H9 (cell line): ENCODE data around the gene AMBRA1. TPM values are rescaled to one million over a fixed set of nuclear protein-coding genes. Genes with fewer than 3 reads are reported as not detected.

Experiments
- DNase-seq: peaks from one replicate; pipeline ENCODE4 v3.0.0-alpha.2; 2017
- H2AFZ ChIP-seq: one replicate; pipeline ENCODE4 v1.6.1; 2013; ENCODE audit warnings: mild to moderate bottlenecking, low read length, control low read depth, moderate library complexity
- H2AK5ac ChIP-seq: 2 replicates; pipeline ENCODE4 v1.6.1; 2013; ENCODE audit warnings: low read length, control low read depth, mixed read lengths; ENCODE audit not compliant: insufficient read length
- H2BK120ac ChIP-seq: one replicate; pipeline ENCODE4 v1.6.1; 2013; ENCODE audit warnings: low read depth, mild to moderate bottlenecking, low read length, control low read depth, inconsistent platforms; ENCODE audit not compliant: poor library complexity, severe bottlenecking
- H2BK12ac ChIP-seq: 2 replicates; pipeline ENCODE4 v1.6.1; 2013; ENCODE audit warnings: low read length, control low read depth, mixed read lengths, low read depth; ENCODE audit not compliant: insufficient read length
- H2BK15ac ChIP-seq: 2 replicates; pipeline ENCODE4 v1.6.1; 2013; ENCODE audit warnings: low read depth, low read length, control low read depth
- H2BK20ac ChIP-seq: one replicate; pipeline ENCODE4 v1.6.1; 2013; ENCODE audit warnings: low read depth, mild to moderate bottlenecking, low read length, control low read depth, inconsistent platforms; ENCODE audit not compliant: poor library complexity, severe bottlenecking
- H2BK5ac ChIP-seq: 2 replicates; pipeline ENCODE4 v1.6.1; 2013; ENCODE audit warnings: low read length, control low read depth, mixed read lengths; ENCODE audit not compliant: insufficient read length
- H3K14ac ChIP-seq: 2 replicates; pipeline ENCODE4 v1.6.1; 2013; ENCODE audit warnings: low read length, control low read depth; ENCODE audit not compliant: insufficient read depth
- H3K18ac ChIP-seq: 2 replicates; pipeline ENCODE4 v1.6.1; 2013; ENCODE audit warnings: low read depth, mild to moderate bottlenecking, mixed read lengths, low read length, control low read depth; ENCODE audit not compliant: insufficient read length
- H3K23ac ChIP-seq: 2 replicates; pipeline ENCODE4 v1.6.1; 2013; ENCODE audit warnings: low read length, control low read depth, mixed read lengths, low read depth; ENCODE audit not compliant: insufficient read length
- H3K23me2 ChIP-seq: 2 replicates; pipeline ENCODE4 v1.6.1; 2013; ENCODE audit warnings: low read depth, mild to moderate bottlenecking, mixed read lengths, low read length, control low read depth; ENCODE audit not compliant: insufficient read length, poor library complexity, severe bottlenecking
- H3K27ac ChIP-seq: 2 replicates; pipeline ENCODE4 v1.5.1; 2013; ENCODE audit warnings: low read length, control low read depth, mixed read lengths, low read depth; ENCODE audit not compliant: insufficient read length
- H3K27me3 ChIP-seq: 2 replicates; pipeline ENCODE4 v1.6.1; 2013; ENCODE audit warnings: low read length, control low read depth, inconsistent platforms; ENCODE audit not compliant: insufficient read depth
- H3K4ac ChIP-seq: 2 replicates; pipeline ENCODE4 v1.6.1; 2013; ENCODE audit warnings: low read depth, mild to moderate bottlenecking, control low read depth, inconsistent platforms, low read length, moderate library complexity
- H3K4me1 ChIP-seq: 2 replicates; pipeline ENCODE4 v1.6.1; 2013; ENCODE audit warnings: low read length, control low read depth, inconsistent platforms; ENCODE audit not compliant: insufficient read depth
- H3K4me2 ChIP-seq: 2 replicates; pipeline ENCODE4 v1.6.1; 2013; ENCODE audit warnings: low read length, control low read depth, mixed read lengths; ENCODE audit not compliant: insufficient read length, insufficient read depth
- H3K56ac ChIP-seq: 2 replicates; pipeline ENCODE4 v1.6.1; 2013; ENCODE audit warnings: low read depth, mild to moderate bottlenecking, mixed read lengths, low read length, control low read depth; ENCODE audit not compliant: insufficient read length
- H3K79me1 ChIP-seq: 2 replicates; pipeline ENCODE4 v1.6.1; 2013; ENCODE audit warnings: low read depth, mild to moderate bottlenecking, moderate library complexity, low read length, control low read depth, inconsistent platforms; ENCODE audit not compliant: insufficient read depth, poor library complexity, severe bottlenecking
- H3K79me2 ChIP-seq: 2 replicates; pipeline ENCODE4 v1.6.1; 2013; ENCODE audit warnings: low read length, control low read depth, inconsistent platforms; ENCODE audit not compliant: insufficient read depth
- H3K9ac ChIP-seq: 2 replicates; pipeline ENCODE4 v1.6.1; 2013; ENCODE audit warnings: low read length, control low read depth, mixed read lengths; ENCODE audit not compliant: insufficient read length; ENCODE audit errors: extremely low read depth
- H3K9me3 ChIP-seq: one replicate; pipeline ENCODE4 v1.6.1; 2013; ENCODE audit warnings: low read depth, low read length, inconsistent platforms; ENCODE audit not compliant: control insufficient read depth
- H3T11ph ChIP-seq: one replicate; pipeline ENCODE4 v1.6.1; 2013; ENCODE audit warnings: mild to moderate bottlenecking, low read length, control low read depth, inconsistent platforms
- H4K20me1 ChIP-seq: one replicate; pipeline ENCODE4 v1.6.1; 2013; ENCODE audit not compliant: control insufficient read depth, insufficient read length, insufficient read depth
- H4K5ac ChIP-seq: 2 replicates; pipeline ENCODE4 v1.6.1; 2013; ENCODE audit warnings: low read depth, mild to moderate bottlenecking, mixed read lengths, low read length, control low read depth; ENCODE audit not compliant: insufficient read length
- H4K8ac ChIP-seq: replicated peaks from 2 replicates; pipeline ENCODE4 v1.6.1; 2013; ENCODE audit warnings: low read length, control low read depth, mixed read lengths, low read depth; ENCODE audit not compliant: insufficient read length
- H4K91ac ChIP-seq: 2 replicates; pipeline ENCODE4 v1.6.1; 2013; ENCODE audit warnings: low read depth, mild to moderate bottlenecking, moderate library complexity, mixed read lengths, low read length, control low read depth; ENCODE audit not compliant: insufficient read length
- H3K27ac Mint-ChIP-seq, 3 experiments: 2 replicates in 2 of 3; 3 replicates in 1 of 3; pipeline ENCODE4 v1.8.0; 2020 to 2021; ENCODE audit warnings: mixed read lengths in 3 of 3, mild to moderate bottlenecking in 1 of 3, moderate library complexity in 1 of 3
- H3K27me3 Mint-ChIP-seq: 2 replicates; pipeline ENCODE4 v1.8.0; 2021; ENCODE audit warnings: low read depth, mild to moderate bottlenecking, moderate library complexity, mixed read lengths
- H3K36me3 Mint-ChIP-seq, 3 experiments: 2 replicates in 2 of 3; 3 replicates in 1 of 3; pipeline ENCODE4 v1.8.0; 2020 to 2021; ENCODE audit warnings: low read depth in 3 of 3, mixed read lengths in 3 of 3; ENCODE audit not compliant: insufficient read depth in 1 of 3
- H3K4me1 Mint-ChIP-seq, 2 experiments: 2 replicates each; pipeline ENCODE4 v1.8.0; 2020; ENCODE audit warnings: mixed read lengths in 2 of 2
- H3K4me3 Mint-ChIP-seq, 2 experiments: 2 replicates in 1 of 2; 3 replicates in 1 of 2; pipeline ENCODE4 v1.8.0; 2020 to 2021; ENCODE audit warnings: mild to moderate bottlenecking in 2 of 2, mixed read lengths in 2 of 2, moderate library complexity in 1 of 2
- H3K9me3 Mint-ChIP-seq, 2 experiments: 2 replicates in 1 of 2; 3 replicates in 1 of 2; pipeline ENCODE4 v1.8.0; 2020; ENCODE audit warnings: mild to moderate bottlenecking in 2 of 2, mixed read lengths in 2 of 2, moderate library complexity in 1 of 2
- CTCF ChIP-seq: fragments of 200-600 bp; sonication (generic); conservative IDR thresholded peaks from 3 replicates; pipeline ENCODE4 v1.8.0; 2021; ENCODE audit warnings: antibody characterized with exemption, mild to moderate bottlenecking
- WGBS: extraction: QIAGEN DNeasy Blood & Tissue Kit; methylation state at CpG from one replicate; pipeline ENCODE4 v1.1.7; 2013; ENCODE audit warnings: missing lambda C conversion rate, low lambda C conversion rate, mixed read lengths; ENCODE audit not compliant: insufficient read length; ENCODE audit errors: extremely low coverage; 5-methylcytosine and 5-hydroxymethylcytosine counted together
- total RNA-seq: library from RNA; stranded (reverse); gene quantifications from 2 replicates; pipeline ENCODE4 v1.2.1, GENCODE V29; 2021

The AMBRA1 gene
- total RNA-seq, 1 experiment from 2014 or later: 37.5 TPM

GRCh38 chr11:46407635-46408034 is 186.2 kb downstream of the AMBRA1 start:
- TF ChIP-seq CTCF: no peak
- Histone ChIP-seq H3K9ac (no peak overlapping the region), H2BK5ac (no peak overlapping the region), H3K79me1 (no peaks in the 10 kb centered on the region), H3K14ac (no peak overlapping the region), H3K18ac (no peak overlapping the region), H4K20me1 (no peaks in the 10 kb centered on the region), H3K4ac (no peak overlapping the region), H2BK120ac (no peak overlapping the region), H4K8ac (no peak overlapping the region), H3K27ac (no peak overlapping the region), H3K79me2 (no peaks in the 10 kb centered on the region), H3K4me1 (no peaks in the 10 kb centered on the region), H3K23me2 (no peaks in the 10 kb centered on the region), H3T11ph (no peak overlapping the region), H3K56ac (no peak overlapping the region), H4K5ac (no peak overlapping the region), H3K23ac (no peak overlapping the region), H3K9me3 (no peaks in the 10 kb centered on the region), H3K27me3 (no peaks in the 10 kb centered on the region), H2BK12ac (no peak overlapping the region), H2BK15ac (no peak overlapping the region), H2AFZ (no peak overlapping the region), H4K91ac (no peak overlapping the region), H3K4me2 (no peak overlapping the region), H2BK20ac (no peak overlapping the region), H2AK5ac (no peak overlapping the region)
- Mint-ChIP-seq H3K4me1 (peaks cover 5 to 8% of the 10 kb centered on the region in 2 experiments; a peak in 3 of 4 replicates), H3K27me3 (no peaks in the 10 kb centered on the region), H3K27ac (peak overlapping the region in 1 of 3 experiments; percentile 53; a peak in 1 of 7 replicates), H3K9me3 (no peaks in the 10 kb centered on the region), H3K36me3 (peaks cover 13 to 48% (median 20%) of the 10 kb centered on the region in 3 experiments), H3K4me3 (no peak overlapping the region)
- DNase-seq: no peak
- no CpG with 5 or more reads among the region's 10 CpGs for WGBS
